GM12878 (cell line): ENCODE results near the gene TMEM182. TPM values are rescaled to one million over a fixed set of nuclear protein-coding genes. Genes with fewer than 3 reads are reported as not detected.

Source experiments
- ATAC-seq: fragments of 200-7000 bp; cut with Tn5 transposase; 3 replicates; pipeline ENCODE4 v1.9.1; 2020; ENCODE audit warnings: mild to moderate bottlenecking, moderate library complexity
- BruUV-seq: library from RNA; stranded (reverse); fragments of 400-500 nt; replicated peaks from 2 replicates; lab custom pipeline; 2021; lab: Mats Ljungman, UMichigan
- CTCF ChIA-PET: fragments of 300-600 bp; sonication (Branson Sonifier 250); formaldehyde crosslinking; extraction: SDS; loops from one replicate; lab custom pipeline; 2021; ENCODE audit warnings: inconsistent platforms; lab: Yijun Ruan, JAX
- POLR2A ChIA-PET: fragments of 350-600 bp; formaldehyde crosslinking; extraction: SDS; loops from one replicate; lab custom pipeline; 2021; ENCODE audit warnings: inconsistent platforms; lab: Charles Lee
- RAD21 ChIA-PET: fragments of 300-600 bp; sonication (Branson Sonifier 250); formaldehyde crosslinking; loops from one replicate; lab custom pipeline; 2023; ENCODE audit warnings: antibody characterized with exemption; ENCODE audit not compliant: unreplicated experiment; lab: Charles Lee
- SMC1A ChIA-PET: fragments of 300-600 bp; sonication (Branson Sonifier 250); formaldehyde crosslinking; loops from one replicate; lab custom pipeline; 2023; ENCODE audit not compliant: unreplicated experiment, uncharacterized antibody; lab: Charles Lee
- DNase-seq: peaks from one replicate; pipeline ENCODE4 v3.0.0-alpha.2; 2011; ENCODE audit warnings: low read depth, low spot score
- FAIRE-seq: peaks from 3 replicates; lab custom pipeline; 2011; peaks lifted over from hg19 to GRCh38; lab: Jason Lieb, UNC
- H2AFZ ChIP-seq: 2 replicates; pipeline ENCODE4 v1.6.0; 2011; ENCODE audit warnings: low read depth, low read length, control low read depth; ENCODE audit not compliant: control insufficient read depth
- H3K27ac ChIP-seq: 2 replicates; pipeline ENCODE4 v1.5.1; 2011; ENCODE audit warnings: control low read depth; ENCODE audit not compliant: control insufficient read depth, insufficient read depth
- H3K27me3 ChIP-seq, 2 experiments: replicated peaks in 1 of 2; 2 replicates each; pipeline versions ENCODE4 v1.6.0 to v1.6.1; 2011; ENCODE audit warnings: low read length in 1 of 2; ENCODE audit not compliant: control insufficient read depth in 2 of 2, insufficient read depth in 2 of 2
- H3K36me3 ChIP-seq, 2 experiments: 2 replicates each; pipeline ENCODE4 v1.5.1; 2011; ENCODE audit warnings: low read length in 1 of 2; ENCODE audit not compliant: control insufficient read depth in 2 of 2, insufficient read depth in 2 of 2
- H3K4me1 ChIP-seq: 2 replicates; pipeline ENCODE4 v1.6.1; 2011; ENCODE audit warnings: mild to moderate bottlenecking, low read length, moderate library complexity, mixed read lengths; ENCODE audit not compliant: control insufficient read depth, insufficient read depth
- H3K4me2 ChIP-seq: 2 replicates; pipeline ENCODE4 v1.6.0; 2011; ENCODE audit warnings: control low read depth; ENCODE audit not compliant: control insufficient read depth, insufficient read depth
- H3K4me3 ChIP-seq: fragments of 200-600 bp; sonication (generic); 2 replicates; pipeline ENCODE4 v1.5.1; 2016
- H3K79me2 ChIP-seq: 2 replicates; pipeline ENCODE4 v1.6.0; 2011; ENCODE audit warnings: low read length; ENCODE audit not compliant: control insufficient read depth, insufficient read depth
- H3K9ac ChIP-seq: 2 replicates; pipeline ENCODE4 v1.8.0; 2011; ENCODE audit warnings: low read length, control low read depth, mixed read lengths; ENCODE audit not compliant: control insufficient read depth, insufficient read depth
- H3K9me3 ChIP-seq: replicated peaks from 3 replicates; pipeline ENCODE4 v1.5.1; 2011; ENCODE audit warnings: mild to moderate bottlenecking, low read length; ENCODE audit not compliant: control insufficient read depth, insufficient read depth
- H4K20me1 ChIP-seq: 2 replicates; pipeline ENCODE4 v1.6.0; 2011; ENCODE audit not compliant: control insufficient read depth, insufficient read depth
- BRCA1 ChIP-seq: IDR thresholded peaks from 2 replicates; pipeline ENCODE4 v1.6.1; 2011; ENCODE audit warnings: low read depth, low read length, improper control_type of control experiment
- CBX5 ChIP-seq: sonication (generic); IDR thresholded peaks from 2 replicates; pipeline ENCODE4 v1.6.1; 2016; ENCODE audit warnings: low read depth, moderate library complexity, mild to moderate bottlenecking, inconsistent platforms
- CHD2 ChIP-seq: IDR thresholded peaks from 2 replicates; pipeline ENCODE4 v1.6.1; 2011; ENCODE audit warnings: low read depth, low read length, improper control_type of control experiment, borderline replicate concordance
- CREB1 ChIP-seq: IDR thresholded peaks from 2 replicates; pipeline ENCODE4 v1.6.1; 2012; ENCODE audit warnings: low read depth, mild to moderate bottlenecking, inconsistent platforms
- ESRRA ChIP-seq: IDR thresholded peaks from 2 replicates; pipeline ENCODE4 v1.6.1; 2012; ENCODE audit warnings: mild to moderate bottlenecking, low read length, improper control_type of control experiment
- HDAC6 ChIP-seq: fragments of 200-600 bp; sonication (generic); IDR thresholded peaks from one replicate; pipeline ENCODE4 v1.8.0; 2017; ENCODE audit warnings: antibody characterized with exemption; ENCODE audit not compliant: unreplicated experiment
- IRF3 ChIP-seq: fragments of 450-650 bp; IDR thresholded peaks from 2 replicates; pipeline ENCODE4 v1.6.1; 2014; ENCODE audit warnings: mild to moderate bottlenecking
- POLR2AphosphoS2 ChIP-seq: IDR thresholded peaks from 2 replicates; pipeline ENCODE4 v1.6.1; 2011; ENCODE audit warnings: low read depth, mild to moderate bottlenecking, low read length, improper control_type of control experiment, moderate library complexity
- RBBP5 ChIP-seq: fragments of 200-600 bp; sonication (generic); conservative IDR thresholded peaks from 2 replicates; pipeline ENCODE4 v1.6.1; 2016
- SMAD1 ChIP-seq: fragments of 450-650 bp; IDR thresholded peaks from 2 replicates; pipeline ENCODE4 v1.6.1; 2018; ENCODE audit warnings: mild to moderate bottlenecking, low read depth; ENCODE audit not compliant: partially characterized antibody
- WRNIP1 ChIP-seq: IDR thresholded peaks from 2 replicates; pipeline ENCODE4 v1.6.1; 2011; ENCODE audit warnings: low read depth, low read length, improper control_type of control experiment, borderline replicate concordance
- ZBED1 ChIP-seq: IDR thresholded peaks from 2 replicates; pipeline ENCODE4 v1.6.1; 2016; ENCODE audit warnings: borderline replicate concordance
- ZBTB11 ChIP-seq: fragments of 450-650 bp; formaldehyde crosslinking; IDR thresholded peaks from 2 replicates; pipeline ENCODE4 v1.5.0; 2022; ENCODE audit warnings: mild to moderate bottlenecking, missing genetic modification characterization
- ZBTB33 ChIP-seq: fragments of 450-650 bp; IDR thresholded peaks from 2 replicates; pipeline ENCODE4 v1.6.1; 2017; ENCODE audit warnings: mild to moderate bottlenecking
- ZNF217 ChIP-seq: fragments of 450-650 bp; IDR thresholded peaks from 2 replicates; pipeline ENCODE4 v1.6.1; 2017; ENCODE audit warnings: antibody characterized with exemption, mild to moderate bottlenecking
- ZNF384 ChIP-seq: IDR thresholded peaks from 2 replicates; pipeline ENCODE4 v1.6.1; 2012; ENCODE audit warnings: low read depth, mild to moderate bottlenecking, low read length, improper control_type of control experiment, borderline replicate concordance
- WGBS: methylation state at CpG from one replicate; pipeline ENCODE4 v1.1.6; 2016; ENCODE audit warnings: low lambda C conversion rate; ENCODE audit not compliant: insufficient replicate concordance, insufficient coverage; ENCODE audit errors: missing lambda C conversion rate; 5-methylcytosine and 5-hydroxymethylcytosine counted together
- in situ Hi-C: fragments of 300-500 bp; cut with MboI; formaldehyde crosslinking; loops from 9 replicates; pipeline ENCODE4 v1.14.3; 2018; ENCODE audit warnings: mixed read lengths
- intact Hi-C: fragments of 100-400 bp; cut with micrococcal nuclease; formaldehyde crosslinking; loops from one replicate; pipeline ENCODE4 v1.14.2; 2022; ENCODE audit not compliant: unreplicated experiment
- polyA plus RNA-seq, 11 experiments: library from polyadenylated mRNA; depleted of rRNA in 4 of 11; unstranded in 6 of 11; stranded (reverse) in 5 of 11; fragments of >200 nt; fragmentation: Nextera tagmentation in 4 of 11; fragmentation: Illumina TruSeq in 1 of 11; extraction: Ambion mirVana in 4 of 11; extraction: Trizol in 1 of 11; gene quantifications; 1 replicate in 1 of 11; 2 replicates in 10 of 11; pipeline versions ENCODE4 v1.2.1 to v1.2.3, GENCODE V29; 2011 to 2016; ENCODE audit warnings: inconsistent platforms in 2 of 11, missing spikeins in 2 of 11, low read depth in 1 of 11
- total RNA-seq, 4 experiments: library from RNA; depleted of rRNA in 3 of 4; stranded (reverse); fragments of >200 nt in 3 of 4; fragmentation: Illumina TruSeq in 1 of 4; extraction: Trizol in 1 of 4; gene quantifications; 2 replicates each; pipeline versions ENCODE4 v1.2.1 to v1.2.3, GENCODE V29; 2013 to 2021

TMEM182 gene
- total and polyA plus RNA-seq, 10 of the 15 experiments (the other 5 are each of a cell fraction or from before 2014, with no cell fraction given), result 1.8 to 5.4 (median 3.1) TPM

DNA sequence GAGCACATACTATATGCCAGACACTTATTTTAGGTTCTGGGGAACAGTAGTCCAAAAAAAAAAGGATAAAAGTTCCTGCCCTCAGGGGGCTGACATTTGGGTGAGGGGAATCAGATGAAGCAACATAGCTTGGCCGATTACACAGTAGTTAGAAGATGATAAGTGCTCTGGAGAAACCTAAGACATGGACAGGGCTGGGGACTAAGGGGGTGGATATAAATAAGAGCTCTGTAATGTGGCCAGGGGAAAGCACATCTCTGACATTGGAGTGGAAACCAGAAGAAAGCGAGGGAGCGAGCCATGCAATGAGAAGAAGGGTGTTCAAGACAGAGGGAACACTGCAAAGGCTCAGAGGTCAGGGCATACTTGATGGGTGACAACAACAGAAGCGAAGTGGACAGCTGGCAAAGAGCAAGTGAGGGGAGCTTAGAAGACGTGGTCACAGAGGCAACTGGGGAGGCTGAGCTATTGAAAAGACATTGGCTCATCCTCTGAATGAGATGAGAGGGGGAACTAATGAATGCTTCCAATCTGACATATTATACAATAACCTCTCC, 11.4 kb downstream of the TMEM182 start:
- 82% methylated on average over 5 of the region's 5 CpGs for WGBS
- Histone ChIP-seq H3K79me2 (no peaks in the 10 kb centered on the region), H3K9me3 (no peaks in the 10 kb centered on the region), H3K9ac (no peak overlapping the region), H4K20me1 (no peaks in the 10 kb centered on the region), H2AFZ (no peak overlapping the region), H3K27me3 (no peaks in the 10 kb centered on the region), H3K27ac (no peak overlapping the region), H3K4me2 (no peak overlapping the region), H3K4me3 (no peak overlapping the region), H3K36me3 (no peaks in the 10 kb centered on the region), H3K4me1 (no peaks in the 10 kb centered on the region)
- DNase-seq (no peak), ATAC-seq (no peak), FAIRE-seq (no peak)
- ChIA-PET RAD21 (no interaction called here), SMC1A (interaction anchor here (1.6 kb wide), 1 partner anchor 10 kb away, joined by 4 read pairs; no protein-coding TSS in a partner anchor), CTCF (no interaction called here), POLR2A (interaction anchor here (0.9 kb wide), 1 partner anchor 11 kb away, joined by 3 read pairs; the partner anchor contains the start of gene TMEM182)
- in situ Hi-C loops, result no loop called here
- no TSS peak for BruUV-seq
- intact Hi-C loops, result no loop called here
- TF ChIP-seq RBBP5 (no peak), BRCA1 (no peak), ZBTB33 (no peak), HDAC6 (no peak), SMAD1 (no peak), ESRRA (no peak), CREB1 (no peak), CHD2 (no peak), IRF3 (no peak), ZBED1 (no peak), ZBTB11 (CRISPR knock-in tag) (no peak), ZNF217 (no peak), CBX5 (no peak), WRNIP1 (no peak), ZNF384 (no peak), POLR2AphosphoS2 (no peak)
